Stimulated activated CD4-positive, alpha-beta T cell treated with anti-CD3 and anti-CD28 coated beads, Interleukin-12 subunit alpha, Interleukin-12 subunit beta, amount 100 ng/mL, for 4 hours (primary cell): ENCODE measurements around the gene HBZ.
"Not testable (repeated sequence)": the region's sequence is repeated elsewhere in the genome, so short reads cannot be mapped to it uniquely, and the experiment has no call there.

Source experiments
- DNase-seq: peaks from one replicate; pipeline ENCODE4 v3.0.0-alpha.2; 2020

Gene HBZ

GRCh38 chr16:165539-166374 lies 13.3 kb downstream of the HBZ start, which contains the start of gene HBM:
TSS of gene HBM (plus strand) at chr16:165978. CDS start at chr16:165998, 20 bp downstream.
- DNase-seq: peak; percentile 10

GRCh38 chr16:166375-167121 lies 14.1 kb downstream of the HBZ start:
- DNase-seq: no peak

GRCh38 chr16:167122-167690 lies 14.8 kb downstream of the HBZ start:
- DNase-seq: no peak

- DNase-seq: no peak
Measured at GRCh38 chr16:168424-168823, 16.0 kb downstream of the HBZ start.

GRCh38 chr16:169014-169413 lies 16.6 kb downstream of the HBZ start:
- no peak for DNase-seq

- DNase-seq: not testable (repeated sequence)
Measured at GRCh38 chr16:170088-170507, 17.7 kb downstream of the HBZ start.

- no peak for DNase-seq
Measured at GRCh38 chr16:170788-171187, 18.3 kb downstream of the HBZ start.

GRCh38 chr16:172374-172941 lies 20.0 kb downstream of the HBZ start, which contains the start of gene HBA2:
TSS of gene HBA2 (plus strand) at chr16:172876. CDS start at chr16:172913, 37 bp downstream.
- DNase-seq: not testable (repeated sequence)

- DNase-seq: not testable (repeated sequence)
Measured at GRCh38 chr16:173211-173854, 20.9 kb downstream of the HBZ start.

GRCh38 chr16:173928-174769 lies 21.7 kb downstream of the HBZ start:
- not testable (repeated sequence) for DNase-seq

GRCh38 chr16:175011-175949 lies 22.8 kb downstream of the HBZ start:
- DNase-seq: no peak

- not testable (repeated sequence) for DNase-seq
Measured at GRCh38 chr16:176006-176405, 23.6 kb downstream of the HBZ start.

- DNase-seq: not testable (repeated sequence)
Measured at GRCh38 chr16:176477-177382, 24.3 kb downstream of the HBZ start, which contains the start of gene HBA1. TSS of gene HBA1 (plus strand) at chr16:176680. CDS start at chr16:176717, 37 bp downstream.

- DNase-seq: no peak
Measured at GRCh38 chr16:177394-177822, 25.0 kb downstream of the HBZ start.

- no peak for DNase-seq
Measured at GRCh38 chr16:177981-178667, 25.7 kb downstream of the HBZ start.

GRCh38 chr16:178668-179015 lies 26.2 kb downstream of the HBZ start:
- no peak for DNase-seq

GRCh38 chr16:179211-180092 lies 27.0 kb downstream of the HBZ start:
- no peak for DNase-seq
